DOHH2 (cell line): ENCODE measurements around the gene AGR2.

Experiments used
- H3F3A ChIP-seq: fragments of 200-600 bp; sonication (generic), shearing (Covaris generic); 2 replicates; pipeline ENCODE4 v1.6.0; 2016; ENCODE audit warnings: antibody characterized with exemption, mild to moderate bottlenecking; ENCODE audit not compliant: control insufficient read depth, insufficient read depth
- H3K27ac ChIP-seq: fragments of 200-600 bp; sonication (generic); 2 replicates; pipeline ENCODE4 v1.5.1; 2014; ENCODE audit warnings: low read depth, mild to moderate bottlenecking, low read length, moderate library complexity
- H3K27me3 ChIP-seq: fragments of 200-600 bp; sonication (generic); 2 replicates; pipeline ENCODE4 v1.6.1; 2014; ENCODE audit warnings: mild to moderate bottlenecking, low read length, mixed read lengths; ENCODE audit not compliant: control insufficient read depth
- H3K36me3 ChIP-seq: fragments of 200-600 bp; sonication (generic); 2 replicates; pipeline ENCODE4 v1.6.1; 2014; ENCODE audit warnings: mild to moderate bottlenecking, low read length, moderate library complexity, mixed read lengths; ENCODE audit not compliant: control insufficient read depth
- H3K4me1 ChIP-seq: fragments of 200-600 bp; sonication (generic); 2 replicates; pipeline ENCODE4 v1.6.1; 2014; ENCODE audit warnings: mild to moderate bottlenecking, low read length, mixed read lengths; ENCODE audit not compliant: control insufficient read depth
- H3K4me2 ChIP-seq: fragments of 200-600 bp; sonication (generic); 2 replicates; pipeline ENCODE4 v1.6.0; 2014; ENCODE audit warnings: mild to moderate bottlenecking, low read length, moderate library complexity
- H3K4me3 ChIP-seq: fragments of 200-600 bp; sonication (generic); 2 replicates; pipeline ENCODE4 v1.5.1; 2014; ENCODE audit warnings: mild to moderate bottlenecking, low read length, mixed read lengths
- H3K79me2 ChIP-seq: fragments of 200-600 bp; sonication (generic); 2 replicates; pipeline ENCODE4 v1.6.1; 2014; ENCODE audit warnings: mild to moderate bottlenecking, low read length, mixed read lengths; ENCODE audit not compliant: control insufficient read depth
- H3K9me2 ChIP-seq: fragments of 200-600 bp; sonication (generic); replicated peaks from 2 replicates; pipeline ENCODE4 v1.6.1; 2014; ENCODE audit warnings: mild to moderate bottlenecking, low read length, mixed read lengths; ENCODE audit not compliant: control insufficient read depth
- H3K9me3 ChIP-seq: fragments of 200-600 bp; sonication (generic); 2 replicates; pipeline ENCODE4 v1.6.1; 2014; ENCODE audit warnings: antibody characterized with exemption, low read length, mixed read lengths; ENCODE audit not compliant: control insufficient read depth, insufficient read depth
- H4K20me1 ChIP-seq: fragments of 200-600 bp; sonication (generic); 2 replicates; pipeline ENCODE4 v1.6.0; 2014; ENCODE audit warnings: low read depth, mild to moderate bottlenecking, antibody characterized with exemption, low read length, moderate library complexity; ENCODE audit not compliant: control insufficient read depth, insufficient read depth
- CTCF ChIP-seq: fragments of 200-600 bp; sonication (generic); IDR thresholded peaks from one replicate; pipeline ENCODE4 v1.5.1; 2014; ENCODE audit warnings: antibody characterized with exemption, mild to moderate bottlenecking, low read depth, low read length; ENCODE audit not compliant: poor library complexity, severe bottlenecking
- EZH2phosphoT487 ChIP-seq: fragments of 200-600 bp; sonication (generic); IDR thresholded peaks from 2 replicates; pipeline ENCODE4 v1.6.1; 2017; ENCODE audit warnings: borderline replicate concordance, mild to moderate bottlenecking, antibody characterized with exemption, low read length, moderate library complexity, mixed read lengths

Gene AGR2

GRCh38 chr7:16765436-16765859 lies 39.4 kb downstream of the AGR2 start:
- H3K4me3 ChIP-seq = no peak overlapping the region

GRCh38 chr7:16764942-16765341 lies 39.9 kb downstream of the AGR2 start:
- H3K27me3 ChIP-seq = no peaks in the 10 kb centered on the region
- TF ChIP-seq CTCF (no peak), EZH2phosphoT487 (no peak)
- H3K4me1 ChIP-seq = peaks cover 4% of the 10 kb centered on the region
- no peak overlapping the region for H3K4me3 ChIP-seq
- peaks cover 9% of the 10 kb centered on the region for H3K79me2 ChIP-seq
- H3K9me2 ChIP-seq = no peaks in the 10 kb centered on the region
- H3K27ac ChIP-seq = no peak overlapping the region
- no peak overlapping the region for H3K4me2 ChIP-seq
- no peaks in the 10 kb centered on the region for H3K36me3 ChIP-seq
- no peaks in the 10 kb centered on the region for H3F3A ChIP-seq
- no peaks in the 10 kb centered on the region for H3K9me3 ChIP-seq
- no peaks in the 10 kb centered on the region for H4K20me1 ChIP-seq

More at GRCh38 chr7:16765436-16765859, 39.4 kb downstream of the AGR2 start:
- Histone ChIP-seq H3K9me3 (no peaks in the 10 kb centered on the region), H3K36me3 (no peaks in the 10 kb centered on the region), H3K27me3 (no peaks in the 10 kb centered on the region), H3K9me2 (no peaks in the 10 kb centered on the region), H3K4me2 (no peak overlapping the region), H3F3A (no peaks in the 10 kb centered on the region), H4K20me1 (no peaks in the 10 kb centered on the region), H3K27ac (no peak overlapping the region), H3K79me2 (peaks cover 4% of the 10 kb centered on the region), H3K4me1 (no peaks in the 10 kb centered on the region)
- TF ChIP-seq CTCF (no peak), EZH2phosphoT487 (no peak)

GRCh38 chr7:16762177-16762576 lies 42.6 kb downstream of the AGR2 start:
- Histone ChIP-seq H3K27ac (no peak overlapping the region), H4K20me1 (no peaks in the 10 kb centered on the region), H3K4me1 (peaks cover 31% of the 10 kb centered on the region), H3K9me2 (no peaks in the 10 kb centered on the region), H3K4me2 (no peak overlapping the region), H3K27me3 (no peaks in the 10 kb centered on the region), H3K4me3 (no peak overlapping the region), H3K79me2 (peaks cover 12% of the 10 kb centered on the region), H3F3A (peaks cover 17% of the 10 kb centered on the region), H3K36me3 (no peaks in the 10 kb centered on the region), H3K9me3 (no peaks in the 10 kb centered on the region)
- no peak for TF ChIP-seq EZH2phosphoT487
- TF ChIP-seq CTCF = no peak
